ENCODE measurements around the gene PLEKHJ1. TPM values are rescaled to one million over a fixed set of nuclear protein-coding genes. Genes with fewer than 3 reads are reported as not detected.

The PLEKHJ1 gene
- total RNA-seq, 1 experiment from 2014 or later = 78.6 TPM

- Histone ChIP-seq H3K27ac (ENCODE audit: low read length) (no peak overlapping the region), H3K9me3 (ENCODE audit: control insufficient read depth, insufficient read depth, low read depth, low read length) (no peaks in the 10 kb centered on the region), H3K36me3 (ENCODE audit: control insufficient read depth, insufficient read depth, low read length) (no peaks in the 10 kb centered on the region), H3K27me3 (ENCODE audit: control insufficient read depth, insufficient read depth, low read length) (no peaks in the 10 kb centered on the region), H3K4me3 (ENCODE audit: low read depth in 2 of 2, low read length in 2 of 2) (no peak overlapping the region), H3K4me1 (ENCODE audit: control insufficient read depth, insufficient read depth, low read length) (no peaks in the 10 kb centered on the region)
- intact Hi-C loops (cut with micrococcal nuclease; ENCODE audit: unreplicated experiment) (no loop called here), in situ Hi-C loops (cut with HindIII; ENCODE audit: low pct_unique_long_range_greater_than_20kb, low sequenced_read_pairs) (no loop called here)
- ChIA-PET POLR2A (no interaction called here), CTCF (no interaction called here)
- DNase-seq (ENCODE audit: low read depth, low spot score) (no peak), ATAC-seq (no peak)
- TF ChIP-seq, protein P1, sequence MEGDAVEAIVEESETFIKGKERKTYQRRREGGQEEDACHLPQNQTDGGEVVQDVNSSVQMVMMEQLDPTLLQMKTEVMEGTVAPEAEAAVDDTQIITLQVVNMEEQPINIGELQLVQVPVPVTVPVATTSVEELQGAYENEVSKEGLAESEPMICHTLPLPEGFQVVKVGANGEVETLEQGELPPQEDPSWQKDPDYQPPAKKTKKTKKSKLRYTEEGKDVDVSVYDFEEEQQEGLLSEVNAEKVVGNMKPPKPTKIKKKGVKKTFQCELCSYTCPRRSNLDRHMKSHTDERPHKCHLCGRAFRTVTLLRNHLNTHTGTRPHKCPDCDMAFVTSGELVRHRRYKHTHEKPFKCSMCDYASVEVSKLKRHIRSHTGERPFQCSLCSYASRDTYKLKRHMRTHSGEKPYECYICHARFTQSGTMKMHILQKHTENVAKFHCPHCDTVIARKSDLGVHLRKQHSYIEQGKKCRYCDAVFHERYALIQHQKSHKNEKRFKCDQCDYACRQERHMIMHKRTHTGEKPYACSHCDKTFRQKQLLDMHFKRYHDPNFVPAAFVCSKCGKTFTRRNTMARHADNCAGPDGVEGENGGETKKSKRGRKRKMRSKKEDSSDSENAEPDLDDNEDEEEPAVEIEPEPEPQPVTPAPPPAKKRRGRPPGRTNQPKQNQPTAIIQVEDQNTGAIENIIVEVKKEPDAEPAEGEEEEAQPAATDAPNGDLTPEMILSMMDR (IDR thresholded peaks at IDR 0.05) = no peak
- TF ChIP-seq SIN3A (IDR thresholded peaks at IDR 0.05; ENCODE audit: borderline replicate concordance, insufficient read depth, low read depth, low read length) = no peak
- no peak for TF ChIP-seq TCF7L2 (IDR thresholded peaks at IDR 0.05; ENCODE audit: low read depth, low read length)
- no peak for TF ChIP-seq POLR2AphosphoS5 (IDR thresholded peaks at IDR 0.05; ENCODE audit: low read depth, low read length)
- no peak for TF ChIP-seq REST (IDR thresholded peaks at IDR 0.05; ENCODE audit: insufficient read depth in 1 of 2, low read depth in 2 of 2, low read length in 1 of 2)
- no TSS peak for BruUV-seq (replicated peaks)
These were observed 20.8 kb downstream of the PLEKHJ1 start for GRCh38 chr19:2215281-2215751.

GRCh38 chr19:2214251-2214650 is 21.9 kb downstream of the PLEKHJ1 start:
- Histone ChIP-seq H3K27ac (ENCODE audit: low read length) (no peak overlapping the region), H3K27me3 (ENCODE audit: control insufficient read depth, insufficient read depth, low read length) (no peaks in the 10 kb centered on the region), H3K36me3 (ENCODE audit: control insufficient read depth, insufficient read depth, low read length) (no peaks in the 10 kb centered on the region), H3K4me3 (ENCODE audit: low read depth in 2 of 2, low read length in 2 of 2) (no peak overlapping the region), H3K9me3 (ENCODE audit: control insufficient read depth, insufficient read depth, low read depth, low read length) (no peaks in the 10 kb centered on the region), H3K4me1 (ENCODE audit: control insufficient read depth, insufficient read depth, low read length) (no peaks in the 10 kb centered on the region)
- ChIA-PET CTCF (no interaction called here), POLR2A (no interaction called here)
- in situ Hi-C loops (cut with HindIII; ENCODE audit: low pct_unique_long_range_greater_than_20kb, low sequenced_read_pairs) = no loop called here
- intact Hi-C loops (cut with micrococcal nuclease; ENCODE audit: unreplicated experiment) = no loop called here
- ATAC-seq = no peak
- BruUV-seq (replicated peaks) = no TSS peak
- no peak for DNase-seq (ENCODE audit: low read depth, low spot score)
- no peak for TF ChIP-seq SIN3A (IDR thresholded peaks at IDR 0.05; ENCODE audit: borderline replicate concordance, insufficient read depth, low read depth, low read length)
- TF ChIP-seq, protein P1 (IDR thresholded peaks at IDR 0.05) = no peak
- TF ChIP-seq REST (IDR thresholded peaks at IDR 0.05; ENCODE audit: insufficient read depth in 1 of 2, low read depth in 2 of 2, low read length in 1 of 2) = no peak
- TF ChIP-seq POLR2AphosphoS5 (IDR thresholded peaks at IDR 0.05; ENCODE audit: low read depth, low read length) = no peak
- no peak for TF ChIP-seq TCF7L2 (IDR thresholded peaks at IDR 0.05; ENCODE audit: low read depth, low read length)
